GM10266 (cell line): Measurements from ENCODE around the gene TNPO1.

Experiments
- DNase-seq: peaks from one replicate; pipeline ENCODE4 v3.0.0; 2012; ENCODE audit errors: extremely low spot score
- TF ChIP-seq, protein P1 (sequence below): IDR thresholded peaks from 2 replicates; pipeline ENCODE4 v1.5.1; 2012; ENCODE audit warnings: mild to moderate bottlenecking, low read depth; ENCODE audit not compliant: control insufficient read depth, insufficient read depth; ENCODE audit errors: missing control alignments

The TNPO1 gene

GRCh38 chr5:72943307-72943706 is 126.8 kb downstream of the TNPO1 start:
- TF ChIP-seq, protein P1, sequence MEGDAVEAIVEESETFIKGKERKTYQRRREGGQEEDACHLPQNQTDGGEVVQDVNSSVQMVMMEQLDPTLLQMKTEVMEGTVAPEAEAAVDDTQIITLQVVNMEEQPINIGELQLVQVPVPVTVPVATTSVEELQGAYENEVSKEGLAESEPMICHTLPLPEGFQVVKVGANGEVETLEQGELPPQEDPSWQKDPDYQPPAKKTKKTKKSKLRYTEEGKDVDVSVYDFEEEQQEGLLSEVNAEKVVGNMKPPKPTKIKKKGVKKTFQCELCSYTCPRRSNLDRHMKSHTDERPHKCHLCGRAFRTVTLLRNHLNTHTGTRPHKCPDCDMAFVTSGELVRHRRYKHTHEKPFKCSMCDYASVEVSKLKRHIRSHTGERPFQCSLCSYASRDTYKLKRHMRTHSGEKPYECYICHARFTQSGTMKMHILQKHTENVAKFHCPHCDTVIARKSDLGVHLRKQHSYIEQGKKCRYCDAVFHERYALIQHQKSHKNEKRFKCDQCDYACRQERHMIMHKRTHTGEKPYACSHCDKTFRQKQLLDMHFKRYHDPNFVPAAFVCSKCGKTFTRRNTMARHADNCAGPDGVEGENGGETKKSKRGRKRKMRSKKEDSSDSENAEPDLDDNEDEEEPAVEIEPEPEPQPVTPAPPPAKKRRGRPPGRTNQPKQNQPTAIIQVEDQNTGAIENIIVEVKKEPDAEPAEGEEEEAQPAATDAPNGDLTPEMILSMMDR: no peak
- DNase-seq: no peak

DNA sequence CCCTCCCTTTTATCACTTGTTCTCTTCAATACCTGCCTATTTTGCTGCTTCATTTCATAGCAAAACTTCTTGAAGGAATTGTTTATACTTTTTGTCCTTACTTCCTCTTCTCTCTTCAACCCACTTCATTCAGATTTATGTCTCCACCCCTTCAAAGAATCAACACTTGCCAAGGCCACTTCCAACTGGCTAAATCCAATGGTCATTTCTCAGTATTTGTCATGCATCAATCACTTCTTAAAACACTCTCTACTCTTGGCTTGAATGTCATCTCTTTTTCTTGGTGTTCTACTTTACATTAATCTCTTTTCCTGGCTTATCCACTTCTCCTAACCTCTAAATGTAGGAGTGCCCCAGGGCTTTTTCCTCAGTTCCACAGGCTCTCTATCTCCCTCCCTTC is 131.0 kb downstream of the TNPO1 start:
- TF ChIP-seq, protein P1: no peak
- DNase-seq: no peak

DNA sequence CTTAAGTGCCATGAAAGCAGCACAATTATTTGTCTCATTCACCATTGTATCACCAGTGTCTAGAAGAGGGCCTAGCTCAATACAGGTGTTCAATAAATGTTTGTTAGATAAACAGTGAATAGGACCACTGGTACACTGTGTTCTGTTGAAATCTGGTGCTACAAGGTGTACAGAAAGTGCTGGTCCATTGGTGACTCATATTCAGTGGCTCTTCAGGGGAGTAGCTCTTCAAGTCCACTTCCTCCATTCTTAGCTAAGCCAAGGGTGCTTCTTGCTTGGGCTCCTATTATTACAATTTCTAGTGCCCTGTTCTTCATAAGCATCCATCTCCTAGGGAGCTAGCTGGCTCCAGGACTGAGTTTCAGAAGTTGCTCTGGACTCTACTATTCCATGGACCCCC is 133.0 kb downstream of the TNPO1 start:
- DNase-seq: no peak
- TF ChIP-seq, protein P1: no peak

DNA sequence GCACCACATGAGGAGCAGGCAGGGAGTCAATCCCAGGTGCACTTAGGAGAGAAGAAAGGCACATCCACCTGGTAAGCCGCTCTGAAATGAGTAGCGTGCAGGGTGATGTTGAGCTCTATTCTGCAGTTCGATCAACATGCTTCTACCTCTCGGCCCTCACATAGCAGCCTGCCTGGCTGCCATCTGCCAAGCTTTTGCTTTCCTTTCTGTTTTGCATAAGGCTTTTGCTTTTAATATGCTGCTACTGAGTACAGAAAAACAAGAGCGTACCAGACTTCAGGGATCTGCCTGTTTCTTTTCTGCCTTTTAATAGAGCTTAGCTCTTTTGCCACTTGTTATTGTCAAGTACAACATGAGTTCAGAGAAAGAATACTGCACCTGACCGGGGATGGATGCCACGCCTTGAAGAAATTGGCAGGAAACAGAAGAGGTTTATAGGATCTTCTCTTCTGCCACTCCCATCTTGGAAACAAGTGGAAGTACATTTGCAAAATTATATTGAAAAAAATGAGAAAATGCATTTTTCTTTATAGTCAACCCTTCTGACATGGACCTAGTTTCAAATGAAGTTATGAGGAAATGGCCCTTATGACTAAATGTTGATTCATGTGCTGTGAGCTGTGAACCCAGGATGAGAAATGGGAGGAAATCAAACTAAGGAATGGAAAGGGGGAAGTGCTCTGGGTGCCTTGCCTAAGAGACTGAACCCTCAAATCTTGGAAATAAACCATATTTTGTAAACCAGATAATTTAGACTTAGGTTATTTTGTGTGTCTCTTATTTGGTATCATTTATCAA is 135.4 kb downstream of the TNPO1 start:
- TF ChIP-seq, protein P1: no peak
- DNase-seq: no peak

- DNase-seq: no peak
- TF ChIP-seq, protein P1: no peak
These were observed 137.9 kb downstream of the TNPO1 start for GRCh38 chr5:72954389-72954788.

DNA sequence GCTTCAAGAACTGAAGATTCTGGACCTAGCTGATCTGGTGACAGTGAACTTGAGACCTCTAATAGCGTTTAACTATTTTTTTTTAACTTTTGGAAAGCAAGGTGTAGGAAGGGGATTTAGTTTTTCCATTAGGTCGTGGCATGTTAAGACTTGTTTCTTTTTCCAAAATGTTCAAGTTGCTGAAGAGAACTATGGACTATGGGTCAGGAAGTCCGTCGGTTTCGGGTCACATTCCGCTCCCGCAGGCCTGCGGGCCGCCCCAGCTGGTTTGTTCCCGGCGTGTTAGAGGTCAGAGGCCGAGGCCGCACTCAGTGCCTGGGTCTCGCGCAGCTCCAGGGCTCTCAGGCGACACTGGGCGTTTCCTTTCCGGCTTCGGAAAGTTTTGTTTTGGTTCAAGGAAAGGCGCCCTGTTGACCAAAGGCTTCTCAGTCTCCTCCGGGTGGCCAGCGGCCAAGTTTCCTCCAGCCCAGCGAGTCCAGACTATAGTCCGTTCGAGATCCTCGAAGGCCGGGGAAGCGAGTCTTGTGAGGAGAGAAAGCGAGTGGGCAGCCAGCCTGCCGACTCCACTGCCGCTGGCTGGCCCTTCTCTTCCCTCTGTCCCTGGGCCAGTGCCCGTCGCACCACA is 138.8 kb downstream of the TNPO1 start:
- TF ChIP-seq, protein P1: no peak
- no peak for DNase-seq

GRCh38 chr5:72955768-72956323 is 139.4 kb downstream of the TNPO1 start, which contains the start of gene FCHO2:
FCHO2 (plus strand) TSS chr5:72956041; CDS start chr5:72956097, 56 bp downstream.
- TF ChIP-seq, protein P1: peak; percentile 92
- peak; percentile 97 for DNase-seq
